GM12874 (cell line): ENCODE results near the gene CGN.

ENCODE experiments used
- CTCF ChIP-seq: IDR thresholded peaks from 2 replicates; pipeline ENCODE4 v1.5.1; 2011; ENCODE audit warnings: low read depth, mild to moderate bottlenecking, control low read depth, low read length, moderate library complexity; ENCODE audit not compliant: insufficient read depth

Gene CGN

GRCh38 chr1:151491641-151492040 lies 19.5 kb upstream of the CGN start:
- TF ChIP-seq CTCF: no peak

- TF ChIP-seq CTCF: no peak
These were observed 19.1 kb upstream of the CGN start for GRCh38 chr1:151492120-151492519.

DNA sequence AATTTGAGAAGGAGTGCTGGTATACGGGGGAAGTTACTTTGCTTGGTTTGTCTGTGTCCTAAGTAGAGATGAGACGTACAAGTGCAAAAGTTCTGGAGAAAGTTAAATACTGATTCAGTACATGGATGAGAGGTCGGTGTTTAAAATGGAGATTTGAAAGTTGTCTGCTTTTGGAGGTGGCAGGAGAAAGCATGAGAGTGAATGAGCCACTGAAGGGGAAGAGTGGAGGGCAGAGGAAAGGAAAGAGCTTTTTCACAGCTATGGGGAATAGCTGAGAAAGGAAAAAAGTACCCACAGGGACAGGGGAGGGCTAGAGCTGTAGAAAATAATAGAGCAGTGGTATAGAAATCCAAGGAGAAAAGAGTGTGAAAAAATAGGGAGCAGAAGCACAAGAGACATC lies 18.1 kb upstream of the CGN start:
- no peak for TF ChIP-seq CTCF

GRCh38 chr1:151494741-151495281 lies 16.4 kb upstream of the CGN start:
- no peak for TF ChIP-seq CTCF

GRCh38 chr1:151495316-151495715 lies 15.9 kb upstream of the CGN start:
- no peak for TF ChIP-seq CTCF

DNA sequence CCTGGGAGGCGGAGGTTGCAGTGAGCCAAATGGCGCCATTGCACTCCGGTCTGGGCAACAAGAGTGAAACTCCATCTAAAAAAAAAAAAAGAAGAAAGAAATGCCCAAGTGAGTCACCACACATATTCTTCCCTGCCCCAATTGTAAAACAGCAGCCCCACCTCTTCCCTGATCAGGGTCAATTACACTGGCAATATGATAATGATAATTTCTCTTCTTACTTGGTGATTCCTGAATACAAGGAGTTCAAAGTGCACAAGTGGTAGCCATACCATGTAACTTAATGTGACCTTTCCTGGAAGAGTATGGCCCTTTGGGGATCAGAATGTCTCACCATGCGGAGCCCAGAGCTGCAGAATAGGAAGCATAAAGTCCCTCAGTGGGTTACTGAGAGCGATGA lies 11.8 kb upstream of the CGN start:
- TF ChIP-seq CTCF: no peak

- no peak for TF ChIP-seq CTCF
These were observed 11.3 kb upstream of the CGN start for GRCh38 chr1:151499930-151500329.
